Measurements from ENCODE around the gene PLPPR1. TPM values are rescaled to one million over a fixed set of nuclear protein-coding genes. Genes with fewer than 3 reads are reported as not detected.

PLPPR1 gene
- total and polyA plus RNA-seq, 2 donors (not counting 3 experiments of a cell fraction or from before 2014, with no cell fraction given), result 0.18 to 0.50 TPM

GRCh38 chr9:101333490-101333889 is 305.0 kb downstream of the PLPPR1 start:
- no TSS peak for BruUV-seq (replicated peaks)
- DNase-seq (ENCODE audit: low read depth, low spot score) (no peak), FAIRE-seq (no peak)
- ChIA-PET CTCF (no interaction called here), POLR2A (no interaction called here)
- TF ChIP-seq POLR2A (IDR thresholded peaks at IDR 0.05; ENCODE audit: low read depth, low read length) (no peak), GATA2 (IDR thresholded peaks at IDR 0.05; ENCODE audit: insufficient read depth, insufficient read length, low read depth, low read length) (no peak)
- H3K4me3 ChIP-seq (replicated peaks in 1 of 3; ENCODE audit: insufficient read depth in 1 of 3, low read depth in 1 of 3, low read length in 3 of 3), result no peak overlapping the region
- H3K4me2 ChIP-seq (ENCODE audit: insufficient read depth, low read length), result no peak overlapping the region
- no peaks in the 10 kb centered on the region for H3K9me3 ChIP-seq (replicated peaks; ENCODE audit: control insufficient read depth, insufficient read depth, low read length)
- intact Hi-C loops (cut with micrococcal nuclease) (no loop called here), dilution Hi-C loops (cut with MboI; ENCODE audit: extremely low pct_ligation_motif_present, low sequenced_read_pairs) (no loop called here)
- no peak overlapping the region for H2AFZ ChIP-seq (ENCODE audit: low read depth, low read length)
- H3K27me3 ChIP-seq (ENCODE audit: control insufficient read depth in 2 of 2, insufficient read depth in 2 of 2, low read length in 2 of 2), result no peaks in the 10 kb centered on the region
- H3K9ac ChIP-seq (replicated peaks; ENCODE audit: extremely low read depth, insufficient read depth, low read length), result no peak overlapping the region
- no peak overlapping the region for H3K27ac ChIP-seq (ENCODE audit: insufficient read depth, low read depth, low read length)
- H3K9me1 ChIP-seq (replicated peaks; ENCODE audit: control insufficient read depth, extremely low read depth, insufficient read depth, low read length), result no peaks in the 10 kb centered on the region
- no peaks in the 10 kb centered on the region for H3K79me2 ChIP-seq (ENCODE audit: control insufficient read depth, insufficient read depth, low read length)
- H4K20me1 ChIP-seq (replicated peaks; ENCODE audit: control insufficient read depth, extremely low read depth, insufficient read depth, low read length), result no peaks in the 10 kb centered on the region
- no peaks in the 10 kb centered on the region for H3K4me1 ChIP-seq (ENCODE audit: control insufficient read depth, extremely low read depth, insufficient read depth, low read length)
- H3K36me3 ChIP-seq (ENCODE audit: control insufficient read depth in 2 of 2, extremely low read depth in 1 of 2, insufficient read depth in 2 of 2, low read length in 2 of 2), result no peaks in the 10 kb centered on the region

GRCh38 chr9:101333926-101334702 is 305.6 kb downstream of the PLPPR1 start:
- intact Hi-C loops (cut with micrococcal nuclease) (no loop called here), dilution Hi-C loops (cut with MboI; ENCODE audit: extremely low pct_ligation_motif_present, low sequenced_read_pairs) (no loop called here)
- ChIA-PET POLR2A (no interaction called here), CTCF (interaction anchor here (0.6 to 1.7 kb wide), 2 partner anchors 23 to 196 kb away, joined by 3 to 5 read pairs; no protein-coding TSS in a partner anchor)
- Histone ChIP-seq H3K9ac (replicated peaks; ENCODE audit: extremely low read depth, insufficient read depth, low read length) (no peak overlapping the region), H3K27me3 (ENCODE audit: control insufficient read depth in 2 of 2, insufficient read depth in 2 of 2, low read length in 2 of 2) (no peaks in the 10 kb centered on the region), H2AFZ (ENCODE audit: low read depth, low read length) (no peak overlapping the region), H3K4me1 (ENCODE audit: control insufficient read depth, extremely low read depth, insufficient read depth, low read length) (no peaks in the 10 kb centered on the region), H3K9me3 (replicated peaks; ENCODE audit: control insufficient read depth, insufficient read depth, low read length) (no peaks in the 10 kb centered on the region), H3K36me3 (ENCODE audit: control insufficient read depth in 2 of 2, extremely low read depth in 1 of 2, insufficient read depth in 2 of 2, low read length in 2 of 2) (no peaks in the 10 kb centered on the region), H3K79me2 (ENCODE audit: control insufficient read depth, insufficient read depth, low read length) (no peaks in the 10 kb centered on the region), H3K9me1 (replicated peaks; ENCODE audit: control insufficient read depth, extremely low read depth, insufficient read depth, low read length) (no peaks in the 10 kb centered on the region), H4K20me1 (replicated peaks; ENCODE audit: control insufficient read depth, extremely low read depth, insufficient read depth, low read length) (no peaks in the 10 kb centered on the region), H3K27ac (ENCODE audit: insufficient read depth, low read depth, low read length) (no peak overlapping the region), H3K4me2 (ENCODE audit: insufficient read depth, low read length) (no peak overlapping the region), H3K4me3 (replicated peaks in 1 of 3; ENCODE audit: insufficient read depth in 1 of 3, low read depth in 1 of 3, low read length in 3 of 3) (no peak overlapping the region)
- DNase-seq (ENCODE audit: low read depth, low spot score) (no peak), FAIRE-seq (no peak)
- BruUV-seq (replicated peaks), result no TSS peak
- TF ChIP-seq CTCF (IDR thresholded peaks at IDR 0.05; ENCODE audit: extremely low read depth in 1 of 2, insufficient read depth in 1 of 2, low read depth in 1 of 2, low read length in 2 of 2) (no peak), MYC (IDR thresholded peaks at IDR 0.05; ENCODE audit: low read depth, low read length) (no peak), GATA2 (IDR thresholded peaks at IDR 0.05; ENCODE audit: insufficient read depth, insufficient read length, low read depth, low read length) (no peak), JUN (IDR thresholded peaks at IDR 0.05; ENCODE audit: borderline replicate concordance, insufficient read depth, insufficient read length, low read depth) (no peak)
